Ovary (tissue), 9 donors: ENCODE data around the gene PPCDC. TPM values are rescaled to one million over a fixed set of nuclear protein-coding genes. Genes with fewer than 3 reads are reported as not detected.

Experiments used
- DNase-seq, 5 donors: peaks; one replicate each; pipeline ENCODE4 v3.0.0-alpha.2; 2019 to 2020
- H3K27ac ChIP-seq, 2 donors: fragments of 200-600 bp; one replicate each; pipeline versions ENCODE4 v1.5.1 to v1.8.0; 2019 to 2022
- H3K27me3 ChIP-seq: fragments of 200-600 bp; one replicate; pipeline ENCODE4 v1.8.0; 2022
- H3K36me3 ChIP-seq: fragments of 200-600 bp; sonication (generic); one replicate; pipeline ENCODE4 v1.5.1; 2019
- H3K4me1 ChIP-seq: one replicate; pipeline ENCODE4 v1.8.1; 2013; ENCODE audit warnings: mild to moderate bottlenecking, moderate library complexity; ENCODE audit not compliant: insufficient read depth
- H3K4me3 ChIP-seq: fragments of 200-600 bp; sonication (generic); one replicate; pipeline ENCODE4 v1.5.1; 2017
- H3K9me3 ChIP-seq, 2 donors: fragments of 200-600 bp in 1 of 2; sonication (generic) in 1 of 2; one replicate each; pipeline versions ENCODE4 v1.5.1 to v1.8.1; 2013 to 2019; ENCODE audit warnings: mild to moderate bottlenecking in 1 of 2, moderate library complexity in 1 of 2
- EP300 ChIP-seq: sonication (generic); formaldehyde crosslinking; IDR thresholded peaks from one replicate; pipeline ENCODE4 v1.6.1; 2017; ENCODE audit warnings: antibody characterized with exemption
- POLR2A ChIP-seq: fragments of 450-650 bp; IDR thresholded peaks from one replicate; pipeline ENCODE4 v1.6.1; 2017; ENCODE audit warnings: antibody characterized with exemption, mild to moderate bottlenecking, moderate library complexity
- WGBS, 3 donors: extraction: QIAGEN DNeasy Blood & Tissue Kit in 1 of 3; methylation state at CpG; one replicate each; pipeline versions ENCODE4 v1.1.5 to v1.1.7; 2013 to 2017; 5-methylcytosine and 5-hydroxymethylcytosine counted together
- intact Hi-C, 4 donors: fragments of 100-400 bp; cut with DNase I; formaldehyde crosslinking; loops; one replicate each; pipeline versions ENCODE4 v1.11.0 to v1.15.1; 2022 to 2023
- polyA plus RNA-seq, 2 donors: library from polyadenylated mRNA; stranded (reverse); fragments of 200-250 nt in 1 of 2; fragments of 350-450 nt in 1 of 2; fragmentation: Illumina TruSeq in 1 of 2; extraction: RNeasy Lipid Tissue Mini Kit (QIAGEN cat#74804) in 1 of 2; gene quantifications; one replicate each; pipeline ENCODE4 v1.2.3, GENCODE V29; 2013 to 2014
- total RNA-seq, 7 donors: library from RNA; depleted of rRNA in 2 of 7; stranded (reverse); fragments of >200 nt in 2 of 7; fragmentation: NEBNext Ultra II Directional in 3 of 7; extraction: Animal tissue kit (Norgen Biotek cat#: 25700) in 3 of 7; gene quantifications; one replicate each; pipeline versions ENCODE4 v1.1.0 to v1.2.4, GENCODE V29; 2016 to 2023
- TF ChIP-seq, protein P1 (sequence below), 3 donors: fragments of 450-650 bp in 2 of 3; fragments of 200-600 bp in 1 of 3; IDR thresholded peaks; one replicate each; pipeline versions ENCODE4 v1.5.1 to v1.8.0; 2016 to 2022; ENCODE audit warnings: antibody characterized with exemption in 3 of 3, mild to moderate bottlenecking in 1 of 3
- donor health status: DM: no; HTN: no; CAD: no; lungs with moderate emphysema.
- donor health status: DM: no; HTN: no; CAD: no.
- donor health status: Bipolar disorder and iron deficiency.
- donor health status: DM: yes; HTN: yes; CAD: no.
- donor health status: DM: no; HTN: no; CAD: no.
- donor health status: DM: yes; HTN: yes; CAD: no.

Gene PPCDC
- total and polyA plus RNA-seq, 9 donors = 4.0 to 20.6 (median 9.7) TPM

DNA sequence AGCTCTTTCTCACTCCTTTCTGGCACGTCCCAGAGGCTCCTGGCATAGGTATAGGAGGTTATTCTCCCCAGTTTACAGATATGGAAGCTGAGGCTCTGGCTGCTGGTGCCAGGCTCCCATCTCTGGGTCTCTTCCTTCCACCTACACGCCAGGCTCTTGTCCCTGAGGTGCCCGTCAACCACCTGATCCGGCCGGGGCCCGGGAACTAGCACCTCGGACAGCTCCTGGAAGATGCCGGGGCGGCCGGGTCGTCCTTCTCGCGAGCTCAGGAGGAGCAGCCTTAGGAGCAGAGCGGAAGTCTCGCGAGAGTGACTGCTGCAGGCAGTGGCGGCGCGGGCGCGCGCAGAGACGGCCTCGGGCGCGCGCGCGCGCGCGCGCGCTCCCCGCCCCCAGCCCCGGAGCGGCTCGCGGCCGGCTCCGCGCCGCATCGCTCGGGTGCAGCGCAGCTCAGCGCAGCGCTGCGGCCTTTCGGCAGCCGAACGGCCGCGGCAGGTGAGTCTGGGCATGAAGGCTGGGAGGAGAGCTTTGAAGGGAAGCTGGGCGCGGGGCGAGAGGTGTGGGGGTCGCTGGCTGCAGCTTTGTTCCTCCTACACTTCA lies 28.1 kb upstream of the PPCDC start, which contains the start of gene SCAMP5:
Gene SCAMP5, plus strand, starts transcription at position 382 of the 597 bp plus-strand sequence. CDS start 16,277 bp downstream, outside the sequence.
- Histone ChIP-seq H3K27ac (no peak within 1 kb of the TSS), H3K27me3 (no peaks in the 10 kb centered on the region), H3K9me3 (no peaks in the 10 kb centered on the region), H3K4me3 (peak within 1 kb of the TSS; percentile 48), H3K4me1 (peaks cover 8% of the 10 kb centered on the region), H3K36me3 (no peaks in the 10 kb centered on the region)
- intact Hi-C loops = loop anchor here in 1 of 4 donors (10.0 kb wide), 1 partner anchor 220 kb away; no protein-coding TSS in a partner anchor
- peak; percentile 94 to 97 (median 94) for DNase-seq
- TF ChIP-seq, protein P1, sequence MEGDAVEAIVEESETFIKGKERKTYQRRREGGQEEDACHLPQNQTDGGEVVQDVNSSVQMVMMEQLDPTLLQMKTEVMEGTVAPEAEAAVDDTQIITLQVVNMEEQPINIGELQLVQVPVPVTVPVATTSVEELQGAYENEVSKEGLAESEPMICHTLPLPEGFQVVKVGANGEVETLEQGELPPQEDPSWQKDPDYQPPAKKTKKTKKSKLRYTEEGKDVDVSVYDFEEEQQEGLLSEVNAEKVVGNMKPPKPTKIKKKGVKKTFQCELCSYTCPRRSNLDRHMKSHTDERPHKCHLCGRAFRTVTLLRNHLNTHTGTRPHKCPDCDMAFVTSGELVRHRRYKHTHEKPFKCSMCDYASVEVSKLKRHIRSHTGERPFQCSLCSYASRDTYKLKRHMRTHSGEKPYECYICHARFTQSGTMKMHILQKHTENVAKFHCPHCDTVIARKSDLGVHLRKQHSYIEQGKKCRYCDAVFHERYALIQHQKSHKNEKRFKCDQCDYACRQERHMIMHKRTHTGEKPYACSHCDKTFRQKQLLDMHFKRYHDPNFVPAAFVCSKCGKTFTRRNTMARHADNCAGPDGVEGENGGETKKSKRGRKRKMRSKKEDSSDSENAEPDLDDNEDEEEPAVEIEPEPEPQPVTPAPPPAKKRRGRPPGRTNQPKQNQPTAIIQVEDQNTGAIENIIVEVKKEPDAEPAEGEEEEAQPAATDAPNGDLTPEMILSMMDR (IDR thresholded peaks at IDR 0.05) = no peak
- TF ChIP-seq POLR2A = no peak
- TF ChIP-seq EP300 = no peak
- WGBS, 3 donors = 1 to 2% (median 1%) methylated on average over 18 to 58 of the region's 58 CpGs

DNA sequence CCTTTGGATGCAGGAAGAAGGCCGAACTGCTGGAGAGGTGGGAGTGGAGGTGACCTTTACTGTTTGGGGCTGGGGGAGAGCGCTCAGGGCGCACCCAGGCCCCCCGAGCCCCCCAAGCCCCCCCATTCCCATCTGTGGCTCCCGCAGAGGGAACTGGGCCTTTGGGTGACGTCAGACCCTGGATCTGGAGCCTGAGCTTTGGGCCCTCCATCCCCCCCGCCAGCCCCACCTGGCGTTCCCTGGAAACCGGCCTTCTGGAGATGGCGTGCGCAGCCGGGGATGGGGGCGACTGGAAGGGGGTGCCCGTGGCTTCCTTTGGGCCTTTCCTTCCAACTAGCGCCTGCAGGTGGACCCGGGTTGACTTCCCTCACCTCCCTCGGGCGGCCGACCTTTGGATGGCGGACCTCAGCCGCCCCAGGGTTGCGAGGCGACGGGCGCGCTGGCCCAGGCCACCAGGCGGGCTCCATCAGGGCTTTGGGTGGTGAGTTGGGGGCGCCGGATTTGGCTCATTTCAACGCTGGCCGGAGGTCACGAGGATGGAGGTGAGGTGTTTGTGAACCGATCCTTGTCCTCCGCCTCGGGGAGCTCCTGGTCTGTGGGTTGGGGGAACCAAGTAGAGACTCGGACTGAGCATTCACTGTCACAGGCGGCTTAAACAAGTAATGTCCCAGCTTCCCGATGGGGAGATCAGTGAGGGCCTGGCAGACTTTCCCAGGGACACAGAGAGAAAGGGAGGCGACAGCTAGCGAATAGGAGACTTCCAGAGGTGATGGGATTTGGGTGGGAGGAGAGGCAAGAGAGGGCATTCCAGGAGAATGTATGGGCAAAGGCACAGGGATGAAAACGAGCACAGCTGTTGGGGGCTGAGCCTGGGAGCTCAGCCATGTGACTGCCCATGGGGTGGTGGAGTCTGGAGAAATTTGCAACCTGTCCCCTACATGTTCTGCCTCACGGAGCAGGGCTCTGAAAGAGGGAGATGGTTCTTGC lies 27.3 kb upstream of the PPCDC start:
- peak; percentile 32 to 63 (median 46) for DNase-seq
- intact Hi-C loops = loop anchor here in 1 of 4 donors (10.0 kb wide), 1 partner anchor 221 kb away; no protein-coding TSS in a partner anchor
- Histone ChIP-seq H3K27ac (no peak overlapping the region), H3K4me3 (peak overlapping the region; percentile 48), H3K9me3 (no peaks in the 10 kb centered on the region), H3K4me1 (peaks cover 8% of the 10 kb centered on the region), H3K27me3 (no peaks in the 10 kb centered on the region), H3K36me3 (no peaks in the 10 kb centered on the region)
- TF ChIP-seq, protein P1 (IDR thresholded peaks at IDR 0.05) = no peak
- no peak for TF ChIP-seq POLR2A
- TF ChIP-seq EP300 = no peak
- 5 to 8% (median 7%) methylated on average over 38 to 42 of the region's 42 CpGs for WGBS, 3 donors

DNA sequence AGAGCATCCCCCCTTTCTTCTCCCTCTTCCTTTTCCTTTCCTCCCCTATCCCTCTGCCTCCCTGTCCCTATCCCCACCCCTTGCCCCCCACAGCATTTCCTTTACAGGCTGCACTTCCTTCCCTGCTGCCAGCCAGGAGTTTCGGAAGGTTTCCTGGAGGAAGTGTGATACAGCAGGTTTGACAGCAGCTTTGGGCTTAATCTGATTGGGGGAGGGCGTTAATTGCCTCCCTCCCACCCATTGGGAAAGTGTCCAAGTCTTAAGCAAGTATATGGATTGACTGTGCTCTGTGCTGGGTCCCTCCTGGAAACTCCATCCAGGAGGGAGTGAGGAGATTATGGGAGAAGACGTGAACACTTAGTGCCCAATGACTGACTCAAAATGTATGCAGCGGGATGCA lies 26.2 kb upstream of the PPCDC start:
- DNase-seq = no peak
- WGBS, 3 donors = 75 to 78% (median 76%) methylated on average over 4 of the region's 4 CpGs
- no peaks in the 10 kb centered on the region for H3K27me3 ChIP-seq
- H3K9me3 ChIP-seq = no peaks in the 10 kb centered on the region
- no peaks in the 10 kb centered on the region for H3K36me3 ChIP-seq
- peaks cover 8% of the 10 kb centered on the region for H3K4me1 ChIP-seq
- H3K27ac ChIP-seq = no peak overlapping the region
- no peak overlapping the region for H3K4me3 ChIP-seq
- TF ChIP-seq POLR2A = no peak
- TF ChIP-seq, protein P1 (IDR thresholded peaks at IDR 0.05) = no peak
- no peak for TF ChIP-seq EP300
- intact Hi-C loops = loop anchor here in 1 of 4 donors (10.0 kb wide), 1 partner anchor 222 kb away; no protein-coding TSS in a partner anchor

DNA sequence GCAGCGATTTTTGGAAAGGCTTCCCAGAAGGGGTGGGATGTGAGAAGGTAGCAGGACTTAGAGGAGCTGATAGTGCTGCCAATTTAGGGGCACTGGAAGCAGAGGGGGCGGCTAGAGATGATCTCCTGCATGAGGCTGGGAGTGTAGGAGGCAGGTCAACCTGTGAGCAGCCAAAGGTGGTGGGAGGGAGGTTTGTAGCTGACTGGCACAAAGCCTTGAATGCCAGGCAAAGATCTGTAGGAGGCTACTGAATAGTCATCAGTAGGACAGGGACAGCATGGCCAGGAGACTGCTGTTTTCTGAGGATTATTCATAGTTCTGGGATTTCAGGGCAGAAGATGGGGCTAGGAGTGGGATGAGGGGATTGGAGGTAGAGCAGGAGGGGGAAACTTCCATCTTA lies 25.8 kb upstream of the PPCDC start:
- intact Hi-C loops = loop anchor here in 1 of 4 donors (10.0 kb wide), 1 partner anchor 223 kb away; no protein-coding TSS in a partner anchor
- DNase-seq = no peak
- 79 to 95% (median 82%) methylated on average over 2 of the region's 2 CpGs for WGBS, 3 donors
- Histone ChIP-seq H3K27ac (no peak overlapping the region), H3K36me3 (no peaks in the 10 kb centered on the region), H3K9me3 (no peaks in the 10 kb centered on the region), H3K27me3 (no peaks in the 10 kb centered on the region), H3K4me1 (peaks cover 8% of the 10 kb centered on the region), H3K4me3 (no peak overlapping the region)
- TF ChIP-seq, protein P1 (IDR thresholded peaks at IDR 0.05) = no peak
- TF ChIP-seq POLR2A (no peak), EP300 (no peak)
